Colonic mucosa (tissue), 4 donors: Measurements from ENCODE around the gene CTNS. TPM values are rescaled to one million over a fixed set of nuclear protein-coding genes. Genes with fewer than 3 reads are reported as not detected.
"Not testable (repeated sequence)": the region's sequence is repeated elsewhere in the genome, so short reads cannot be mapped to it uniquely, and the experiment has no call there.

Experiments used
- DNase-seq: peaks from one replicate; pipeline ENCODE4 v3.0.0-alpha.2; 2020
- H3K27ac ChIP-seq: fragments of 200-600 bp; one replicate; pipeline ENCODE4 v1.8.0; 2021
- H3K27me3 ChIP-seq: fragments of 200-600 bp; one replicate; pipeline ENCODE4 v1.8.0; 2021
- H3K36me3 ChIP-seq: fragments of 200-600 bp; one replicate; pipeline ENCODE4 v1.8.0; 2021
- H3K4me1 ChIP-seq: fragments of 200-600 bp; one replicate; pipeline ENCODE4 v1.8.0; 2021; ENCODE audit warnings: mild to moderate bottlenecking
- H3K4me3 ChIP-seq: fragments of 200-600 bp; one replicate; pipeline ENCODE4 v1.8.0; 2021
- H3K9ac ChIP-seq, 2 donors: one replicate each; pipeline ENCODE4 v1.7.0; 2013; ENCODE audit warnings: control low read depth in 2 of 2, low read depth in 2 of 2, low read length in 2 of 2
- H3K9me3 ChIP-seq: fragments of 200-600 bp; one replicate; pipeline ENCODE4 v1.8.0; 2021
- intact Hi-C: fragments of 100-400 bp; cut with DNase I; formaldehyde crosslinking; loops from one replicate; pipeline ENCODE4 v1.14.1; 2022
- total RNA-seq, 2 donors: library from RNA; stranded (reverse); fragmentation: NEBNext Ultra II Directional in 1 of 2; extraction: Animal tissue kit (Norgen Biotek cat#: 25700) in 1 of 2; gene quantifications; one replicate each; pipeline ENCODE4 v1.2.1, GENCODE V29; 2021
- TF ChIP-seq, protein P1 (sequence below): fragments of 200-600 bp; IDR thresholded peaks from one replicate; pipeline ENCODE4 v1.8.0; 2022; ENCODE audit warnings: antibody characterized with exemption, mild to moderate bottlenecking
- donor health status: healthy.
- donor health status: DM: no; HTN: no; CAD: no.
- donor health status: DM: no; HTN: no; CAD: no.

CTNS gene
- total RNA-seq, 2 donors from 2014 or later, result 7.9 to 8.1 TPM

DNA sequence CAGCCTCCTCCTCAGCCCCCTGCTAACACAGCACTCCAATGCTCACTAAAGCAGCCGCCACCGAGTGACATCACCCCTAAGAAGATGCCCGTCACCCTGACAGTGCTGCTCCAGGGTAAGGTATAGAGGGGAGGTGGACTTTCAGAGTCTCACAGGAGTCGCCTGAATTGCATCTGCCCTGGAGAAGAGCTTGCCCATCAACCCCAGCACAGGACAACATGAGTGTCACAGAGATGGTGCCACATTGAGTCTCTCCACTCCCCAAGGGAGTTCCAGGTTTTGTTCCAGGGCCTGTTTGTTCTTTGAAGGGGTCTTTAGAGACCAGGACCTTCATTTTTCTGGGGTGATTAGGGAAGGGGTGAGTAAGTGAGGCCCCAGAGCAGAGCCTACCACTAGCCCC lies 61.6 kb downstream of the CTNS start:
- intact Hi-C loops, result no loop called here
- TF ChIP-seq, protein P1, sequence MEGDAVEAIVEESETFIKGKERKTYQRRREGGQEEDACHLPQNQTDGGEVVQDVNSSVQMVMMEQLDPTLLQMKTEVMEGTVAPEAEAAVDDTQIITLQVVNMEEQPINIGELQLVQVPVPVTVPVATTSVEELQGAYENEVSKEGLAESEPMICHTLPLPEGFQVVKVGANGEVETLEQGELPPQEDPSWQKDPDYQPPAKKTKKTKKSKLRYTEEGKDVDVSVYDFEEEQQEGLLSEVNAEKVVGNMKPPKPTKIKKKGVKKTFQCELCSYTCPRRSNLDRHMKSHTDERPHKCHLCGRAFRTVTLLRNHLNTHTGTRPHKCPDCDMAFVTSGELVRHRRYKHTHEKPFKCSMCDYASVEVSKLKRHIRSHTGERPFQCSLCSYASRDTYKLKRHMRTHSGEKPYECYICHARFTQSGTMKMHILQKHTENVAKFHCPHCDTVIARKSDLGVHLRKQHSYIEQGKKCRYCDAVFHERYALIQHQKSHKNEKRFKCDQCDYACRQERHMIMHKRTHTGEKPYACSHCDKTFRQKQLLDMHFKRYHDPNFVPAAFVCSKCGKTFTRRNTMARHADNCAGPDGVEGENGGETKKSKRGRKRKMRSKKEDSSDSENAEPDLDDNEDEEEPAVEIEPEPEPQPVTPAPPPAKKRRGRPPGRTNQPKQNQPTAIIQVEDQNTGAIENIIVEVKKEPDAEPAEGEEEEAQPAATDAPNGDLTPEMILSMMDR, result no peak
- no peak overlapping the region for H3K4me3 ChIP-seq
- H3K9ac ChIP-seq, result no peak overlapping the region
- H3K4me1 ChIP-seq, result no peaks in the 10 kb centered on the region
- no peak overlapping the region for H3K27ac ChIP-seq
- DNase-seq, result no peak
- H3K9me3 ChIP-seq, result no peaks in the 10 kb centered on the region
- peaks cover 29% of the 10 kb centered on the region for H3K27me3 ChIP-seq
- no peaks in the 10 kb centered on the region for H3K36me3 ChIP-seq

- TF ChIP-seq, protein P1, result no peak
- Histone ChIP-seq H3K36me3 (no peaks in the 10 kb centered on the region), H3K9ac (no peak overlapping the region), H3K9me3 (no peaks in the 10 kb centered on the region), H3K4me3 (no peak overlapping the region), H3K4me1 (no peaks in the 10 kb centered on the region), H3K27me3 (peaks cover 23% of the 10 kb centered on the region), H3K27ac (no peak overlapping the region)
- intact Hi-C loops, result no loop called here
- no peak for DNase-seq
Measured at GRCh38 chr17:3699951-3700350, 63.4 kb downstream of the CTNS start.

- H3K36me3 ChIP-seq, H3K4me3 ChIP-seq, H3K27me3 ChIP-seq, DNase-seq, H3K9me3 ChIP-seq, intact Hi-C loops, H3K4me1 ChIP-seq, H3K9ac ChIP-seq, H3K27ac ChIP-seq: not testable (repeated sequence)
Measured at GRCh38 chr17:3702041-3702539, 65.5 kb downstream of the CTNS start.

- Histone ChIP-seq H3K4me1 (no peaks in the 10 kb centered on the region), H3K9ac (no peak overlapping the region), H3K36me3 (no peaks in the 10 kb centered on the region), H3K9me3 (no peaks in the 10 kb centered on the region), H3K4me3 (no peak overlapping the region), H3K27me3 (no peaks in the 10 kb centered on the region), H3K27ac (no peak overlapping the region)
- DNase-seq, result no peak
- intact Hi-C loops, result no loop called here
- TF ChIP-seq, protein P1, result no peak
Measured at GRCh38 chr17:3704931-3705717, 68.6 kb downstream of the CTNS start.

DNA sequence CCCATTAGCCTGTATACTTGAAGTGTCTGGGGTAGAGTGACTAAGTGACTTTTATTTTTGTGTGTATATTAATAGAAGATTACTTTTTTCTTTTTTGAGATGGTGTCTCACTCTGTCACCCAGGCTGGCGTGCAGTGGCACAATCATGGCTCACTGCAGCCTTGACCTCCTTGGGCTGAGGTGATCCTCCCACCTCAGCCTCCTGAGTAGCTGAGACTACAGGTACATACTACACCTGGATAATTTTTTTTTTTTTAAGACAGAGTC lies 69.1 kb downstream of the CTNS start:
- intact Hi-C loops, H3K4me1 ChIP-seq, H3K27ac ChIP-seq, DNase-seq, H3K4me3 ChIP-seq, H3K9ac ChIP-seq, H3K9me3 ChIP-seq, H3K27me3 ChIP-seq, H3K36me3 ChIP-seq: not testable (repeated sequence)

DNA sequence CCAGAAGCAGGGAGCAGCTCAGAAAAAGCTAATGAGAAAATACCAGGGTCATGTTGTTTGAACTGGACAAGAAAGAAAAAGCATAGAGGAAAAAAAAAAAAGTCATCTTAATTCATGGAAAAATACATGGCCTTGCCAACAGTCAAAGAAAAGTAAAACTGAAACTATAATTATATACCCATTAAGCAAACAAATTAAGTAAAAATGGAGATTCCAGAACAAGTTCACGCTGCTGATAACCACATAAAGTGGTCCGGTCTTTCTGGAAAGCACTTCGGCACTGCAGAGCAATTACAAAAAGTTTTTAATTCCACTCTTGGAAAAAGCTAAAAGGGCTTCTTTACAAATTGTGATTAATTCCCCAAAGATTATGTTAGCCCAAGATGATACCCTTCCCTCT lies 71.8 kb downstream of the CTNS start:
- no peak overlapping the region for H3K9ac ChIP-seq

More for the DNA sequence above, 71.8 kb downstream of the CTNS start:
- TF ChIP-seq, protein P1, result no peak
- H3K27ac ChIP-seq, result no peak overlapping the region
- no peaks in the 10 kb centered on the region for H3K36me3 ChIP-seq
- H3K4me3 ChIP-seq, result no peak overlapping the region
- H3K4me1 ChIP-seq, result no peaks in the 10 kb centered on the region
- H3K9me3 ChIP-seq, result no peaks in the 10 kb centered on the region
- intact Hi-C loops, result no loop called here
- H3K27me3 ChIP-seq, result no peaks in the 10 kb centered on the region
- no peak for DNase-seq
